GM18502 (cell line): Measurements from ENCODE around the gene TRHDE.

Experiments used
- ATAC-seq: cut with Tn5 transposase; IDR thresholded peaks from one replicate; pipeline ENCODE4 v1.9.1; 2021; ENCODE audit warnings: mild to moderate bottlenecking; ENCODE audit not compliant: unreplicated experiment, poor library complexity

Gene TRHDE

GRCh38 chr12:72313806-72314205, 41.6 kb downstream of the TRHDE start:
- no peak for ATAC-seq

- ATAC-seq, result no peak
Observed at GRCh38 chr12:72315858-72316257, 43.7 kb downstream of the TRHDE start.

GRCh38 chr12:72318341-72318740, 46.2 kb downstream of the TRHDE start:
- no peak for ATAC-seq

DNA sequence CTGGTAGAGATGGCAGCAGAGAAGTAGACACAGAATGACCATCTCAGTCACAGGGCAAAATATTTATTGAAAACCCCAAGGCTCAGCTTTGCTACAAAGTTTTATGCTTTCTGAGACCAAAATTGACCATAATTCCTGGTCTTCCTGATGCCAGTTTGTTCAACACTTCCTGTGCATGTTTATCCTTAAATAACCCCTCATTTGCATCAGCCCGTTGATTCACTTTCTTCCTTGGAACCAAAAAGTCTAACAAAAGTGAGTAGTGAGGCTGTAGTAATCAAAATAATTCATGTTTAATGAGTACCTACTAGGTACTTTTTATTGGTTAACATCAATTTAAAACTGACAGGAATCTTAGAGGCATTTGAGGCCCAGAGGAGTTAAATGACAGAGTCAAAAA, 51.7 kb downstream of the TRHDE start:
- ATAC-seq, result no peak

GRCh38 chr12:72330301-72330700, 58.1 kb downstream of the TRHDE start:
- no peak for ATAC-seq

DNA sequence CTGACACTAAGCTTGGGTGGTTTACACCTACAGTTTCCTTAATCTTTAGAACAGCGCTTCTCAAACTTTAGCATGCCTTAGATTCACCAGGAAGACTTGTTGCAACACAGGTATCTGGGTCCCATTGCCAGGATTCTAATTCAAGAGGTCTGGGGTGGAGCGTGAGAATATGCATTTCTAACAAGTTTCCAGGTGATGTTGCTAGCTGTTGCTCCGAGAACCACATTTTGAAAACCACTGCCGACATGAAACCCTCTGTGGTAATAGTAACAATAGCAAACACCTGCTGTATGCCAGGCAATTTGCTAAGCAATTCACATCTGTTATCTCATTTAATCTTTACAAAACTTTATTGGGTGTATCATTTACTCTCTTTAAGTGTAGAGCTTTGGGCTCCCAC, 58.6 kb downstream of the TRHDE start:
- ATAC-seq, result no peak

- ATAC-seq, result no peak
Observed at GRCh38 chr12:72337382-72337781, 65.2 kb downstream of the TRHDE start.

DNA sequence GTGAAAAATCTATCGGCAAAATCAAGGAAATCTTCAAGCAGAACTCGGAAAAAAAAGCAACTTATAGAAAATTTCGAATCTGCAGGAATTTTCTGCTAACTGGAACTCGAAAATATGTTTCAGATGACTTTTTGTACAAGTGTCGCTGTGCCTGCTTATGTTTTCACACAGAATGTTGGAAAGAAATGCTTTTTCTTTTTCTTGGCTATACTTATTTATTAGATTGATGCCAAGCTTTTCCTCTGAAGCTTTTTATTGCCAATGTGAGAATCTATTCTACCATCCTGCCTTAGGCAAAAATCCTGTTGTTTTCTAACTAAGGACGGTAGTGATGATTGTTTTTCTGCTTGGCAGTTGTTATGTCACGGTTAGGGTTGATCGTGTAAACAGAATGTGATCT, 65.8 kb downstream of the TRHDE start:
- no peak for ATAC-seq

GRCh38 chr12:72338437-72338836, 66.3 kb downstream of the TRHDE start:
- no peak for ATAC-seq

DNA sequence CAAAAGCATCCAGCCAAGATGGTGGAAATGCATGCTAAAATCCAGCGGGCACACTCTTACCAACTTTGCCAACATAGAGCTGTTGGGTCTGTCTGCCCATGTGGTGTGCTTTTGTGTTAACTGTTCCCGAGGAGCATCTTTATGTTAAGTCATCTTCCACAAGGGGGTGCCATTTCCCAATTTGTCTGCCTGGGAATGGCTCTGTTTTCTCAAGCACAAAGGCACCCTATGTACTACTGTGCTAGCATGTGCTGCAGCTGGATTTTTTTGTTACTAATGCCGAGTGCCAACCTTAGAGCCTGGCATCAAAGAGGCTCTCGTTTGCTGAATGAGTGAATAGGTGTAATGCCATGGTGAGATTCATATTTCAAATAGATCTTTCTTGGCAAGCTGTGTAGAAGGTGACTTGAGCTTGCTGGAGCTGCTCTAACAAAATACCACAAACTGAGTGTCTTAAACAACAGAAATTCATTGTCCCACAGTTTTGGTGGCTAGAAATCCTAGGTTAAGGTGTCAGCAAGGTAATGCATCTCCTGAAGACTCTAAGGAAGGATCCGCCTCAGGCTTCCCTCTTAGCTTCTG, 74.3 kb downstream of the TRHDE start:
- peak; percentile 95 for ATAC-seq

DNA sequence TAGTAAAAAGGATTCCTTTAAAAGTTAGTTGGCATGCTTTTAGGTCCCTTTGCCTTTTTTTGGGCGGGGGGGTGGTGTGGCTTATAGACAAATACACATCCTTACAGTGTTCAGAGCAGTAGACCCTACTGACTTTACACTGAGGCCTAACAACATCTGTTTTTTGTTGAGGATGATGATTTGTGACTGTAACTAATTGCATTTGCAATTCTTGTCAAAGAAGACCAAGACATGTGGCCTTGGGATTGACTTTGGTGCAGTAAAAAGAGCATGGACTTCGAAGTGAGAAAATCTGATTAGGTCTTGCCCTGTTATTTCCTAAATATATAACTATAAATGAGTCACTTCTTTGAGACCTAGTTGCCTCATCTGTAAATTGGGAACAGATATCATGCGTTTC, 77.3 kb downstream of the TRHDE start:
- no peak for ATAC-seq

GRCh38 chr12:72359416-72359815, 87.2 kb downstream of the TRHDE start:
- ATAC-seq, result no peak

DNA sequence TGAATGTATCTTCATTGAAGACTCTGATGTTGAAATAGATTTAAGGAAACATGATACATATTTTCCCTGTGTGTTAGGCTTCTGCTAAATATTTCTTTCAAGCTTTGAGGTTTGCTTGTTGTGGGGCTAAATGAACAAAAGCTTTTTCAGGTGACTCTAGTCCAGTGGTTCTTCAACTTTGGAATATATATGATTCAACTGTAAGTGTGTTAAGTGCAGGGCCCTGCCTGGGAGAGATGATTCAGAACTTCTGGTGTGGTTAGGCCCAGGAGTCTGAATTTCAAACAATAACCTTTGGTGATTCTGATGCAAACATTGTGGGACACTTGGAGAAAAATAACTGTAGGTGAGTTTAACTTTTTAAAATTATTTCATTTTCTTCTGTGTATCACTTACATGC, 93.0 kb downstream of the TRHDE start:
- no peak for ATAC-seq

- ATAC-seq, result no peak
Observed at GRCh38 chr12:72366255-72366654, 94.1 kb downstream of the TRHDE start.

DNA sequence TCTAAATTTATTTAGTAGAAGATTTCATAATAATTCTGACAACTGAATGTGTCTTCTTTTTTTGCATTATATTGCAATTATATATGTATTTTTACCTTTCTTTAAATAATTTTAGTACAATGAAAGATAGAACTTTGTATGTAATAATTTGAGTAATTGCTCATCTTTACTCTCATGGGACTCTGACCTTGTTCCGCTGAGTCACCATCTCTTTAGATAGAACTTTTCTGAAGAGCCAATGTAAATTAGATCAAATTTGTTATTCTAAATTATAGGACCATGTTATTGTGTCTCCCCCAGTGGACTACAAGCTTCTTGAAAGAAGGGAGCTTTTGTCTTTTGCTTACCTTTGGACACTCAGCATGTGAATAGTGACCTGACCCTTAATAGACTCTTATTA, 96.1 kb downstream of the TRHDE start:
- no peak for ATAC-seq

DNA sequence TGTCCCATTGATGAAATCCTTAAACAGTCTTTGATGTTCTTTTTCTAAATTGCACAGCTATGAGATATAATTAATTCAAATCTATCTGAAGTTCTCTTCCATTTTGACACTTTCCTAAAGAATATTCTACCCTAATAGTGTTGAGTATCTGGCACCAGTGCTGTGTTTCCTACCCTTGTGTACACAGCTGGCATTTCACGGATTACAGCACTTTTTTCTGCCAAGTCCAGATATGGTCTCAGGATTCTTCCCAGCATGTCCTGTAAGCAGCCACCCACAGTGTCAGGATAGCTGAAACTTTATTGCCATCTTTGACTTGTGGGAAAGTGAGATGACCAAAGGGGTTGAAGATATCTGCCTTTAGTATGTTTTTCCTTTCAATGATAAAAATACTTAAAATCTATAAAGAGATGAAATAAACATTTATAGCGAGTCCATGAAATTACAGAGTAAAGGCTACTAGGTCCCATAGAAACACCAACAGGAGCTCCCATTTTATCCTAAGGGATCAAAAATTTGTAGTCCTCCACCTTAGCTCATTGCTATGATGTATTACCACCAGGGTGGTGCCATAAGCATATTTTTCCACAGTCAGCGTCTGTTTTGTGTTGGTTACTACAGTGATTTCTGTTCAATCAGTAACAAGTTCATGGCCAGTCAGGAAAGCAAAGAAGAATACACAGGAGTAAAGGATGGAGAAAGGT, 96.7 kb downstream of the TRHDE start:
- no peak for ATAC-seq

DNA sequence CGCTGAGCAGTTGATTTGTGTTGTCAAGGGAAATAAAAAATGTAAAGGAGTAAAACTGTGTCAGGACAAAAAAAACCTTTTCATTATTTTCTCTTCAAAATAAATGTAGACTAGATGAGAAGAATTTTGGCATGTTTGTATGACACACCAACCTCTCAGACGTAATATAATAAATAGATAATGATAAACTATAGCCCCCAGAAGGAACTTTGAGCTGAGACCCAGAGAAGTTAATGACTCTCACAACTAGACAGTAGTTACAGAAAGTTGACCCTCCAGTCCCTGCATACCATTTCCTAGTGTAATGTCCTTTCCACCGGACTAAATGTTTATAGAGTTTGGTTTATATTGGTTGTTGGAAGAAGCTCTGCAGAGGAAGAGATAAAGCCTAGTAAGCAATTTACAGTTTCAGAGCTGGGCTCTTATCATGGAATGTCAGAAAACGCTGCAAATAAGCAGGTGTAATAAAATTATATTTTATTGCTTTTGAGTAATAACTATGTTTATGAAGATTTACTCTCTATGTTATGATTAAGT, 97.3 kb downstream of the TRHDE start:
- ATAC-seq, result no peak

DNA sequence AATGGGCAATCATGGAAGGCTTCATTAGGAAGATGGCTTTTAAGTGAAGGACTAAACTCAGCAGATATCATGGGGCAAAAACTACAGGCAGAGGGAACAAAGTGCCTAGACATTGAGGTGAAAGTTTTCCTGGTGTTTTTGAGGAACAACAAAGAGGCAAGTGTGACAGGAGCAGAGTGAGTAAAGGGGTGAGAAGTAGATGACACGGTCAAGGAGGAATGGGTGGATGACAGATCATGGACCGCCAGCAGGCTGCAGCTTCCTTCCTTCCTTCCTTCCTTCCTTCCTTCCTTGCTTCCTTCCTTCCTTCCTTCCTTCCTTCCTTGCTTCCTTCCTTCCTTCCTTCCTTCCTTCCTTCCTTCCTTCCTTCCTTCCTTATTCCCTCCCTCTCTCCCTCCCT, 108.3 kb downstream of the TRHDE start:
- no peak for ATAC-seq

GRCh38 chr12:72388322-72388721, 116.2 kb downstream of the TRHDE start:
- ATAC-seq, result no peak

DNA sequence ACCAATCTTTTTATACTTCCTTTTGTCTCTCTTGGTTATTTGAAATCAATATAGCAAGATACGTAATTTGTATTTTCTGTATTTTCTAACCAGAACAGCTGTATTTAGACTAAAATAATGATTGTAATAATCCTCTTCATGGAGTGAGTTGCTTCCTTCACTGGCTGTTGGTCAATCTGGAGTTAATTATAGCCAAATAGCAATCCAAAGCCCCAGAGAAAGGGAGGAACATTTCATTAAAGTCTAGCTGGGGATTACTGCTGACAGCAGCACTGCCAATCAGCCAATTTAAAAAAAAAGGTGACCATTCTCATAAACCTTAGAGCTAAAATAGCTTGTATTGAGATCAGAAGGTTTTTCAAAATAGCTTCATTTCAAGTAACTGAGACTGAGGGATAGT, 118.0 kb downstream of the TRHDE start:
- no peak for ATAC-seq

- ATAC-seq, result no peak
Observed at GRCh38 chr12:72406111-72406510, 133.9 kb downstream of the TRHDE start.

DNA sequence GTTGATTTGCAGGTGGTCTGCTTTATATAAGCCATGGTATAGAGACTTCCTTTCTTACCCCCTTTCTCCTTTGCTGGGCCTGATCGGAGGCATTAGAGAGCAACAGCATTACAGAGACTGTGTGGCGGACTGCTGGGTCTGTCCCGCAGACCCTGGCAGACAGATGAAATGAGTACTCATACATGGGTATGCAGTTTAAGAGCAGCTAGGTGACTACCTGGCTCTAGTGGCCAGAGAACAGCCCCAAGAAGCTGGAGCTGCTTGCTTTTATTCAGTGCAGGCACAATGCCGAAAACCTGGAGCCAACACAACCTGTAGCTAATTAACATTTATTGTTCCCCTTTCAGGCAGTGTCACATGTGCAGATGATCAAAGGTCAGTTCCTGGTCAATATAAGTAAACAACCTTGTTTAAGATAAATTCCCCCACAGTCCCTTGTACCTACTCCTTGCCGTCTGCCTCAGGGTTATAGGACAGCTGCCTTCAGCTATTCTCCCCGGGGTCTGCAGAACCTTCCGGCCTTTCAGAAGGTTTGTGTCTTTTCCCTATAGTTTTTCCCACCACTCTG, 160.0 kb downstream of the TRHDE start:
- no peak for ATAC-seq
